PC-3 (cell line): ENCODE results near the gene NUCB1. TPM values are rescaled to one million over a fixed set of nuclear protein-coding genes. Genes with fewer than 3 reads are reported as not detected.

Experiments used
- ATAC-seq: fragments of 200-7000 bp; cut with Tn5 transposase; 2 replicates; pipeline ENCODE4 v1.9.1; 2020; ENCODE audit warnings: mild to moderate bottlenecking, moderate library complexity
- BruUV-seq: library from RNA; stranded (reverse); fragments of 400-500 nt; replicated peaks from 2 replicates; lab custom pipeline; 2021; lab: Mats Ljungman, UMichigan
- CTCF ChIA-PET: fragments of 300-600 bp; sonication (Branson Sonifier 250); formaldehyde crosslinking; loops from one replicate; lab custom pipeline; 2022; ENCODE audit warnings: antibody characterized with exemption; lab: Charles Lee
- POLR2A ChIA-PET: fragments of 300-600 bp; sonication (Branson Sonifier 250); formaldehyde crosslinking; loops from one replicate; lab custom pipeline; 2022; ENCODE audit warnings: antibody characterized with exemption; ENCODE audit not compliant: unreplicated experiment; lab: Charles Lee
- DNase-seq: peaks from one replicate; pipeline ENCODE4 v3.0.0-alpha.2; 2015
- H2AFZ ChIP-seq: fragments of 300-600 bp; sonication (generic); 2 replicates; pipeline ENCODE4 v1.6.0; 2016; ENCODE audit warnings: antibody characterized with exemption, low read length
- H3F3A ChIP-seq: fragments of 300-600 bp; sonication (generic); one replicate; pipeline ENCODE4 v1.6.0; 2017; ENCODE audit warnings: antibody characterized with exemption, low read length, control low read depth, mild to moderate bottlenecking; ENCODE audit not compliant: unreplicated experiment
- H3K27ac ChIP-seq: fragments of 300-600 bp; sonication (generic); 2 replicates; pipeline ENCODE4 v1.5.1; 2016; ENCODE audit warnings: mild to moderate bottlenecking, low read length
- H3K27me3 ChIP-seq: fragments of 300-600 bp; sonication (generic); 2 replicates; pipeline ENCODE4 v1.6.1; 2016; ENCODE audit warnings: low read length, mixed read lengths
- H3K36me3 ChIP-seq: fragments of 300-600 bp; sonication (generic); 2 replicates; pipeline ENCODE4 v1.6.1; 2016; ENCODE audit warnings: low read depth, mixed run types, low read length, mixed read lengths
- H3K4me1 ChIP-seq: fragments of 300-600 bp; sonication (generic); 2 replicates; pipeline ENCODE4 v1.5.1; 2016; ENCODE audit warnings: low read length; ENCODE audit not compliant: insufficient read depth
- H3K4me2 ChIP-seq: fragments of 300-600 bp; sonication (generic); 2 replicates; pipeline ENCODE4 v1.6.0; 2016; ENCODE audit warnings: low read length
- H3K4me3 ChIP-seq: fragments of 300-600 bp; sonication (generic); 2 replicates; pipeline ENCODE4 v1.5.1; 2016; ENCODE audit warnings: mild to moderate bottlenecking, low read length, mixed read lengths
- H3K79me2 ChIP-seq: fragments of 300-600 bp; sonication (generic); 2 replicates; pipeline ENCODE4 v1.6.1; 2017; ENCODE audit warnings: low read length, mixed read lengths
- H3K9ac ChIP-seq: fragments of 300-600 bp; sonication (generic); 2 replicates; pipeline ENCODE4 v1.6.0; 2016; ENCODE audit warnings: mild to moderate bottlenecking, low read length
- H3K9me2 ChIP-seq: fragments of 300-600 bp; sonication (generic); replicated peaks from 2 replicates; pipeline ENCODE4 v1.6.1; 2016; ENCODE audit warnings: mixed run types, low read length, mixed read lengths
- H3K9me3 ChIP-seq: fragments of 300-600 bp; sonication (generic); 2 replicates; pipeline ENCODE4 v1.6.1; 2016; ENCODE audit warnings: low read length, mixed read lengths
- H4K20me1 ChIP-seq: fragments of 300-600 bp; sonication (generic); 2 replicates; pipeline ENCODE4 v1.6.1; 2016; ENCODE audit warnings: low read length, mixed read lengths
- EZH2 ChIP-seq: fragments of 300-600 bp; sonication (generic); IDR thresholded peaks from one replicate; pipeline ENCODE4 v1.6.1; 2017; ENCODE audit warnings: antibody characterized with exemption, mild to moderate bottlenecking, low read length; ENCODE audit not compliant: unreplicated experiment
- EZH2phosphoT487 ChIP-seq: fragments of 300-600 bp; sonication (generic); IDR thresholded peaks from 2 replicates; pipeline ENCODE4 v1.6.1; 2018; ENCODE audit warnings: mild to moderate bottlenecking, antibody characterized with exemption, low read length, borderline replicate concordance
- intact Hi-C: fragments of 100-400 bp; cut with micrococcal nuclease; formaldehyde crosslinking; loops from 2 replicates; pipeline ENCODE4 v1.9.0; 2023
- total RNA-seq: library from RNA; depleted of rRNA; stranded (reverse); fragments of >200 nt; gene quantifications from 2 replicates; pipeline ENCODE4 v1.2.3, GENCODE V29; 2014
- TF ChIP-seq, protein P1 (sequence below): fragments of 300-600 bp; sonication (generic); conservative IDR thresholded peaks from 2 replicates; pipeline ENCODE4 v1.5.1; 2017; ENCODE audit warnings: antibody characterized with exemption, low read depth, mild to moderate bottlenecking, low read length

The NUCB1 gene
- total RNA-seq, 1 experiment from 2014 or later: 137 TPM

- Histone ChIP-seq H3F3A (no peaks in the 10 kb centered on the region), H4K20me1 (no peaks in the 10 kb centered on the region), H2AFZ (no peak overlapping the region), H3K4me2 (no peak overlapping the region), H3K27me3 (no peaks in the 10 kb centered on the region), H3K4me1 (no peaks in the 10 kb centered on the region), H3K36me3 (no peaks in the 10 kb centered on the region), H3K9me3 (no peaks in the 10 kb centered on the region), H3K9me2 (no peaks in the 10 kb centered on the region), H3K9ac (no peak overlapping the region), H3K27ac (no peak overlapping the region), H3K4me3 (no peak overlapping the region), H3K79me2 (no peaks in the 10 kb centered on the region)
- POLR2A ChIA-PET: no interaction called here
- intact Hi-C loops: no loop called here
- CTCF ChIA-PET: no interaction called here
- TF ChIP-seq, protein P1, sequence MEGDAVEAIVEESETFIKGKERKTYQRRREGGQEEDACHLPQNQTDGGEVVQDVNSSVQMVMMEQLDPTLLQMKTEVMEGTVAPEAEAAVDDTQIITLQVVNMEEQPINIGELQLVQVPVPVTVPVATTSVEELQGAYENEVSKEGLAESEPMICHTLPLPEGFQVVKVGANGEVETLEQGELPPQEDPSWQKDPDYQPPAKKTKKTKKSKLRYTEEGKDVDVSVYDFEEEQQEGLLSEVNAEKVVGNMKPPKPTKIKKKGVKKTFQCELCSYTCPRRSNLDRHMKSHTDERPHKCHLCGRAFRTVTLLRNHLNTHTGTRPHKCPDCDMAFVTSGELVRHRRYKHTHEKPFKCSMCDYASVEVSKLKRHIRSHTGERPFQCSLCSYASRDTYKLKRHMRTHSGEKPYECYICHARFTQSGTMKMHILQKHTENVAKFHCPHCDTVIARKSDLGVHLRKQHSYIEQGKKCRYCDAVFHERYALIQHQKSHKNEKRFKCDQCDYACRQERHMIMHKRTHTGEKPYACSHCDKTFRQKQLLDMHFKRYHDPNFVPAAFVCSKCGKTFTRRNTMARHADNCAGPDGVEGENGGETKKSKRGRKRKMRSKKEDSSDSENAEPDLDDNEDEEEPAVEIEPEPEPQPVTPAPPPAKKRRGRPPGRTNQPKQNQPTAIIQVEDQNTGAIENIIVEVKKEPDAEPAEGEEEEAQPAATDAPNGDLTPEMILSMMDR: no peak
- DNase-seq: no peak
- BruUV-seq: no TSS peak
- no peak for ATAC-seq
Observed at GRCh38 chr19:48945415-48945814, 45.3 kb downstream of the NUCB1 start.

DNA sequence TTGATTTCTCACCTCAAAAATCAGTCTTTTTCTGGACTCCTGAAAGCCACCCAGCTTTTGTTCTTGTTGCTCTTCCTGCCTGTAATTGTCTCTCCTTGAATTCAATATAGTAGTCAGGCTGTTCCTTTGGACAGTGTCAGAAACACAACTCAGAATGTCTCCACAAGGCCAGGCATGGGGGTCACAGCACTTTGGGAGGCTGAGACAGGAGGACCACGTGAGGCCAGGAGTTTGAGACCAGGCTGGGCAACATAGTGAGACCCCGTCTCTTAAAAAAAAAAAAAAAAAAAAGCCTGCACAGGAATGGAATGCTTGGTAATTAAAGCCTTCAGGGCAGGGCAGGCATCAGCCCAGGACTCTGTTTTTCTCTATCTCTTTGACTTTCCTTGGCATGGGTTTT lies 45.7 kb downstream of the NUCB1 start:
- Histone ChIP-seq H3K9me2 (no peaks in the 10 kb centered on the region), H3K36me3 (no peaks in the 10 kb centered on the region), H3K9me3 (no peaks in the 10 kb centered on the region), H3K79me2 (no peaks in the 10 kb centered on the region), H3K27ac (no peak overlapping the region), H3K9ac (no peak overlapping the region), H3K27me3 (no peaks in the 10 kb centered on the region), H2AFZ (no peak overlapping the region), H3K4me3 (no peak overlapping the region), H3F3A (no peaks in the 10 kb centered on the region), H4K20me1 (no peaks in the 10 kb centered on the region), H3K4me1 (no peaks in the 10 kb centered on the region), H3K4me2 (no peak overlapping the region)
- CTCF ChIA-PET: no interaction called here
- TF ChIP-seq, protein P1: no peak
- TF ChIP-seq EZH2 (no peak), EZH2phosphoT487 (no peak)
- intact Hi-C loops: no loop called here
- no TSS peak for BruUV-seq
- DNase-seq: no peak
- no peak for ATAC-seq
- POLR2A ChIA-PET: no interaction called here

DNA sequence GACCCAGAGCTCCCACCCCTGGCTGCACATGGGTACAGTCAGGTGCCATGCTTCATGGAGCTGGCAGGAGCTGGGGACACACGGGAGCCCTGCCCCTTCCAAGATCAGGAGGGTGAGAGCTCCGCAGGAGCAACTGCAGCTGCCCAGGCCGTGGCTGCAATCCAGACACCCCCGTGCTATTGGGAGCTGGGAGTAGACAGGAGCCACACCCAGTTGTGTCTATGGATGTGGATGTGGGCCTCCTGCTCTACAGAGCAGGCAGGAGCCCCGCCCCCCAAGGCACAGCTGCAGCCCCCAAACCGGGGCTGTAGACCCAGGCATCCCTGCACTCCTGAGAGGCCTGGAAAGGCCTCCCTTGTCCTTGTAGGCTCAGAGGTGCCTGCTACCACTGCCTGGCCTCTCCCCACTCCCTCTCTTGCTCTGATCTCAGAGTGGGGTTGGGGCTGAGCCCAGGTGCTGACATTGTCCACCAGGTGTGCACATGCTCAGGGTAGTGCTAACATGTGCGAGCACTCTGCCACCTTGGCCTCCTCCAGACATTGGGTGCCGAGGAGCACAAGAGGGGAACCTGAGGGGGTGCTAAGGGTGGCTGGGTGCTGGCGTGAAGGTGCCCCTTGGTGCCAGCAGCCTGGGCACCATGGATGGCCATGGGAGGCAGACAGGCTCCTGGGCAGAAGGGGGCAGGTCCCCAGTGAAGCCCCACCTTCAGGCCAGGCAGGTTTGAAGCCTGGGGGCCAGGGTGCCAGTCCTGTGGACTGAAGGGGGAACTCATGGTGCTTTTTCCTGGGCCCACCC lies 46.5 kb downstream of the NUCB1 start:
- Histone ChIP-seq H2AFZ (no peak overlapping the region), H3K9me2 (no peaks in the 10 kb centered on the region), H3F3A (no peaks in the 10 kb centered on the region), H3K27ac (no peak overlapping the region), H3K4me1 (no peaks in the 10 kb centered on the region), H3K27me3 (no peaks in the 10 kb centered on the region), H3K79me2 (no peaks in the 10 kb centered on the region), H3K36me3 (no peaks in the 10 kb centered on the region), H3K4me3 (no peak overlapping the region), H3K9me3 (no peaks in the 10 kb centered on the region), H3K4me2 (no peak overlapping the region), H4K20me1 (no peaks in the 10 kb centered on the region), H3K9ac (no peak overlapping the region)
- ATAC-seq: no peak
- intact Hi-C loops: no loop called here
- TF ChIP-seq EZH2phosphoT487: no peak
- TF ChIP-seq, protein P1: no peak
- DNase-seq: no peak
- ChIA-PET CTCF (no interaction called here), POLR2A (no interaction called here)
- no TSS peak for BruUV-seq
